Measurements from ENCODE around the gene COA8.
A peak's percentile ranks its signal among the peaks of the same experiment; 100 is the strongest.

The COA8 gene

GRCh38 chr14:103550451-103551337, 12.1 kb upstream of the COA8 start:
- no peak for DNase-seq

- DNase-seq: no peak
These were observed 11.4 kb upstream of the COA8 start for GRCh38 chr14:103551338-103551762.

- no peak for DNase-seq
These were observed 10.5 kb upstream of the COA8 start for GRCh38 chr14:103552011-103552845.

DNA sequence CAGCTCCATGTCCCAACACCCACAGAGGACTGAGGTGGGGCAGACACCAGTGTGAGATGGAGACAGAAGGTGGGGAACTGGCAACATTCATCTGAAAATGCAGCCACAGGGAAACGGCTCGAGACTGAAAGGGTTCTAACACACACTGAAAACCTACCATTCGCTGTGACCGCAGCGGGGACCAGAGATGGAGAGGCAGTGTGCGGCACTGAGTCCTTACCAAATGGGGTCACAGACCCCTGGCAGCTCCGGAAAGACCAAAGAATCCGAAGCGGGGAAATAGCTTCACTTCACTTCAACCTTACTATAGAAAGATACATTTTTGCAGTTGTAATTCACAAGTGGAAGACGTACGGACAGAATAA, 9.9 kb upstream of the COA8 start:
- no peak for DNase-seq

DNA sequence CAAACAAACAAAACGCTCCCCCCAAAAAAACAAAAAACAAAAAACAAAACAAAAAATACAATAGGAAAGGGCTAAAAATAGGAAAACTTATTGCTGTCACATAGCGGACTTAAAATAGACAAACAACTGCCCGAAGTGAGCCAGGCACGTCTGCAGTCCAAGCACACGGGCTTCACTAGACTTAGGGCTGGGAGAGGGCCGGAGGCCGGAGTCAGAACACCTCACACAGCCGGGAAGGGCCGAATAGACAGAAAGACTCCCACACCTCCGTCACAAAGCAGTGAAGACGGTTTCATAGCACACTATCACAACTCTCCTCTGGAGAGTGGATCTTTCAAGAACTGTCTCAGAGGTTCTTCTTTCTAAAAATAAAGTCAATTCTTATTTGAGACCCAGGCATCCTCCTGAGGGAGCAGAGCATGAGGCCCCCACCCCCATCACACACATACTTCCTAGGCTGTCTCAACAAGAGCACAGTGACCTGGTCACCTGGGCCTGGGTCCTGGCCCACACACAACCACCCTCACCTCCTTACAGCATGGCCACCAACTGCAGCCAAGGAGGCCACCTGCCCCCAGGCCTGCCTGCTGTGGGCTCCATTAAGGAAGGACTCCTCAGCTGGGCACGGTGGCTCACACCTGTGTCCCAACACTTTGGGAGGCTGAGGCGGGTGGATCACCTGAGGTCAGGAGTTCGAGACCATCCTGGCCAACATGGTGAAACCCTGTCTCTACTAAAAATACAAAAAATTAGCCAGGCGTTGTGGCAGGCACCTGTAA, 7.0 kb upstream of the COA8 start:
- DNase-seq: no peak

DNA sequence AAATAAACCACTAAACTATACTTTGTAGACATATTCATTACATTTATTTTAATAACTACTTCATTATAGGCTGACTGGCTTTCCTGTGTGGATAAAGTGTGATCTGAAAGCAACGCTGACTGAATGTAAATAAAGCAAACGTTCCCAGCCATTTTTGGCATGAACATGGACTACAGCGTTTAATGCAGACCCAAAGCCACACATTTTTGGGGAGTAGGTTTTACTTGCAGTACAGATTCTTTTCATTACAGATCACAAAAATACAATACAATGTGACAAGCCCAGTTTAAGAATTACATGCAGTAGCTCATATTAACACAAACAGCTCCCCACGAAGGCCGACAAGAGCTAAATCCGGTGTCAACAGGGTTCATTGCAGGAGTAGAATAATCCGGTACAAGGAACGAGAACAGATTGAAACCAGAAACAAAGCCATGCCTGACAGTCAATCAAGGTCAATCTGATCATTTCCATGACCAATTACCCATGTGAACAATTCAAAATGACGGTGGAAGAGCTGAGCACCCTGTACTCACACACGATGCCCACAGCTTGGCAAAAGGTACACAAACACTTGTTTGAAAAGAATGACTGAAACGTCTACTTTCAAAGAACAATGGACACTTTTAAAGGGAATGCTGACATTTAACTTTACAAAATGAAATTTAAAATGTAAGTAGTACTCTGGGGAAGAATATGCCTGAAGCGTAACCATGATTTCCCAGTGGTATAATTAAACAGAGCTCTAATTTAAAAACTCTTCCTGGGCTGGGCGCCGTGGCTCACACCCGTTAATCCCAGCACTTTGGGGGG, 5.6 kb upstream of the COA8 start:
- DNase-seq: no peak

- DNase-seq: no peak
These were observed 4.5 kb upstream of the COA8 start for GRCh38 chr14:103558071-103558882.

DNA sequence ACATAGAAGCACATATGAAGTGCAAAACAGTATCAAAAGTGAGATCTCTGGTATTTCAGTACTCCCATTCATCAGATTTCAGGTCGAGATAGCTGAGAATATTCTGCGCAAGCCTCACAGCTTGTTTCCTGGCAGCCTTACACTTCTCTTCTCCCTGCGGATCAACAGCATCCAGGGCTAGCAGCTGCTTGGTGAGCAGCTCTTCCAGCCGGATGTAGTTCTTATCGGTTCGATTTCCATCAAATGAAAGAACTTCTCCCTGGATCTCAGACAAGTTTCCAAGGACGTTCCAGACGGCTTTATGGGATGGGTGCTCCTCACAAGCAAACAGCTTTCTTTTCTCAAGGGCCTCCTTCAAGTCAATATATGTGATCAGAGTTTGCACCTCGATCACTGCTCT, 3.0 kb upstream of the COA8 start:
- DNase-seq: no peak

DNA sequence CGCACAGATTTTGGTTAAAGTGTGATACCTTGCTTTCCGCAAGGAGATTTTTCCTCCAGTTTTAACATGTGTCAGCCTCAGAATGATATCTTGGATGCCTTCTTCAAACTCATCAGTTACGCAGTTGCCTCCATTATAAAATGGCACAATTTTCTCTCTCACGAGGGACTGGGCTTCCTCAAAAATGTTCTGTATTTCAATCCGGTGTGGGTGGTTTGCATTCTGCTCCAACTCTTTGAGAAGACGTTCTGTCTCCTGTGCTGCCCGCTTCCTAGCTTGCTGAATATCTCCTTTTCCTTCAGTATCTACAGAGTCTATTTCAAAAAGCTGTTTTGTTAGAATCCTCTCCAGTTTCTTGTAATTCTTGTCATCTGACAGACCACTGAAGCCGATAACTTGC, 2.1 kb upstream of the COA8 start:
- DNase-seq: no peak

GRCh38 chr14:103561381-103562178, 1.2 kb upstream of the COA8 start:
- no peak for DNase-seq

- DNase-seq: no peak
These were observed 656 bp upstream of the COA8 start for GRCh38 chr14:103562179-103562428.

GRCh38 chr14:103563226-103563620, 463 bp downstream of the COA8 start:
- DNase-seq: no peak

DNA sequence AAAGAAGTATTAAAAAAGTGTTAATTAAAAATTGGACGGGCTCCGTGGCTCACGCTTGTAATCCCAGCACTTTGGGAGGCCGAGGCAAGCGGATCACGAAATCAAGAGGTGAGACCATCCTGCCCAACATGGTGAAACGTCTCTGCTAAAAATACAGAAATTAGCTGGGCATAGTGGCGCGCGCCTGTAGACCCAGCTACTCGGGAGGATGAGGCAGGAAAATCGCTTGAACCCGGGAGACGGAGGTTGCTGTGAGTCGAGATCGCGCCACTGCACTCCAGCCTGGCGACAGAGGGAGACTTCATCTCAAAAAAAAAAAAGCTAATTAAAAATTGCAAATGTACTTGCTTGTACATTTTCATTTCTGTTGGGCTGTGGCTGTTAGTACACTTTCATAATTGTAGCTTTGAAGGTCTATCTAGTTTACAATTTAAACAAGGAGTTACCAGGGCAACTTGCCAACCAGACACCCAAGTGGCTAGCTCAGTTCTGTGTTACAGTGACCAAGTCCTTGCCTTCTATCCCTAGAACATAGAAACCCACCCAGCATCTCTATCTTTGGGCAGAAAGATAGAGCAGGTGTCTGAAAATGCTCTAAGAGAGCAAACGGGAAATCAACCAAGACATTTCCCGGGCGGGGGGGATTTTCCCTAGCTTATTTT, 1.2 kb downstream of the COA8 start:
- no peak for DNase-seq

DNA sequence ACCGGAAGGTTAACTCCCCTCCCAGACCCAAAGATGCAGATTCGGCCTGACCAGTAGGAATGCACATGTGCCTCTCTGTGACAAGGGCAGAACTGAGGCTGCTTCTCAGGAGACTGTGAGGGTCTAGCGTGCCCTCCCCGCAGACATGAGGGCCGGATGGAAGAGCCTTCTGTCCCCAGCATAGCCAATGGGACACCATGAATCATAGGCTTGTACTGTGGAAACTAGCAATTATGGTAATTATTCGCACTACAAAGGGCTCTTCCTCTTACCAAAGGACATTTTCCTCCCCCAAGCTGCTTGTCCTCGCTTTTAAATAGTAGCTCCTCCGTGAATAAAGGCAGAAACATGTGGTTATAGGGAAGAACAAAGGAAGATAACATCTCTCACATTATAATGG, 6.2 kb downstream of the COA8 start:
- DNase-seq: no peak

DNA sequence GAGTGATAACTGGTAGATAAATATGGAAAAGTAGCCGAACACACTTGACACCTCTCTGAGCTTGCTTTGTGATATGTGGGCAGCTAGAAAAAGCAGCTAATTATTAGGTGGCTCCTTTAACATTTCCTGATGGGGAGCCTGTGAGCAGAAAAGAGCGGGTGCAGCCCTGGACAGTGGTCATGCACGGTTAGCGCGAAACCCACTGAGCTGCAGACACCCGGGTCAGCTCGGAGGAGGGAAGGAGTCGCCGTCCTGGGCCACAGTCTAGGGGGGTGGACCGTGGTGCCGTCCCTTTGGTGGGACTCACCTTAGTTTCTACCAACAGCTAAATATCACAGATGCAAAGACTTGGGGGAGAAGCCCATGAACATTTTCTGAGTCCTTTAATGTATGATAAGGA, 6.6 kb downstream of the COA8 start:
- DNase-seq: no peak

GRCh38 chr14:103574104-103574503, 11.3 kb downstream of the COA8 start:
- no peak for DNase-seq

DNA sequence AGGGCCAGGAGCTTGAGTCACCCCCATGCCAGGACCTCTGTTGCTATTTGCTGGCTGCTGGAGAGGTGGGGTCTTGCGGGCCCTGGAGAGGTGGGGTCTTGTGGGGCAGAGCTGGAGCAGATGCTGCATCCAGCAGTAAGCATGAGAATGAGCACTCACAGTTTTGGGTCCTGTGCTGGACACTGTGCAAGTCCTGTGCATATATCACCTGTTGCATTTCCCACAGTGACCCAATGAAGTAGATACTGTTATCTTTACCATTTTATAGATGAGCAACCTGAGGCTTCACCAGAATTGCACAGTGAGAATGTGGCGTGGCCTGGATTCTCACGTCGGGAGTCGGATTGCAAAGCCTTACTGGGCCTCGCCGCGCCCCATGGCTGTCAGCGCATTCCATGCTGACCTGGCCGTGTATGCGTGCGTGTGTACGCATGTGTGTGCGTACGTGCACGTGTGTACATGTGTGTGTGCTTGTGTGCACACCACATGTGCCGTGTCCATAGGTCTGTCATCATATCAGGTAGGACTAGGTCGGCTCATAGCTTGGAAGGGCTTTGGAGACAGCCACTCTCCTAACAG, 12.0 kb downstream of the COA8 start:
- DNase-seq: no peak

GRCh38 chr14:103576371-103577024, 13.7 kb downstream of the COA8 start:
- peak; percentile 64 for DNase-seq

DNA sequence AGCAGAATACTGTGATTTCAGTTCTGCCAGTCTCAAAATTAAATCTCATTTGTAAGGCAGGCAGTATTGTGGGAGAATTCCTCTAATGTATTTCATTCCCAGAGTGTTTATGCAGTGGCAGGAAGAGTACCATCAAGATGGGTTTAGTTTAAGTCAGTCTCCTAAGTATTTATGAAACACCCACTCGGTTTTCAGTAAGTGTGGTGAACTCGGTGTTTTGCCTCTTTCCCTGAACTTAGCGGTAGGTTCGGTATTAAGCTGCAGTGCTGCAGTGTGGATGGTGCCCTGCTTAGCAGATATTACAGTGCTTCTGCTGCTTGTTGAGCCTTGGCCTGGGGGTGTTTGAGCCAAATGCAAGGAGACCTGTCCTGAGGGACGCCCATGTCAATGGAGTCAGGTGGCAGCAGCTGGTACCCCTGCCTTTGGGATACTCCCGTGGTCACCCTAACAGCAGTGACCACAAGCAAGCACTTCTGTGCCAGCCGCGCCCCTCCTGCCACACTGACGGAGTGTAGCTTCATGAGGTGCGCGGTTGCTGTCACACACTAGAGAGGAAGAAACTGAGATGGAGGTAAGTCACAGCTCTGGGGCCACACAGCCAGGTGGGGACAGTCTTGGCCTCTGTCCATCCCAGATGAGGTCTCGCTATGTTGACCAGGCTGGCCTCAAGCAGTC, 15.8 kb downstream of the COA8 start:
- no peak for DNase-seq
